B cell (primary cell): ENCODE data around the gene ORMDL3. TPM values are rescaled to one million over a fixed set of nuclear protein-coding genes. Genes with fewer than 3 reads are reported as not detected.

Experiments
- ATAC-seq: fragments of 200-7000 bp; cut with Tn5 transposase; one replicate; pipeline ENCODE4 v1.10.0; 2021; ENCODE audit warnings: low read depth, mild to moderate bottlenecking, moderate number of reproducible peaks, moderate library complexity
- CTCF ChIA-PET: fragments of 350-600 bp; sonication (Branson Sonifier 250); formaldehyde crosslinking; loops from one replicate; lab custom pipeline; 2021; ENCODE audit warnings: antibody characterized with exemption, inconsistent platforms; lab: Charles Lee
- POLR2A ChIA-PET: fragments of 350-600 bp; sonication (Branson Sonifier 250); formaldehyde crosslinking; loops from one replicate; lab custom pipeline; 2021; ENCODE audit warnings: antibody characterized with exemption; lab: Charles Lee
- DNase-seq: peaks from one replicate; pipeline ENCODE4 v3.0.0; 2013
- H2AFZ ChIP-seq: 2 replicates; pipeline ENCODE4 v1.6.1; 2012; ENCODE audit warnings: mild to moderate bottlenecking, low read depth, low read length; ENCODE audit not compliant: insufficient read depth, poor library complexity, severe bottlenecking
- H3K27ac ChIP-seq, 2 donors: 1 replicate in 1 of 2; 2 replicates in 1 of 2; pipeline ENCODE4 v1.5.1; 2012 to 2013; ENCODE audit warnings: low read length in 2 of 2, mild to moderate bottlenecking in 2 of 2, moderate library complexity in 1 of 2
- H3K27me3 ChIP-seq, 4 experiments: fragments of 200-600 bp in 1 of 4; sonication (generic) in 1 of 4; replicated peaks in 1 of 4; 1 replicate in 2 of 4; 2 replicates in 2 of 4; pipeline versions ENCODE4 v1.6.1 to v1.7.0; 2013 to 2016; ENCODE audit warnings: low read length in 3 of 4, mild to moderate bottlenecking in 2 of 4, mixed read lengths in 1 of 4, moderate library complexity in 1 of 4; ENCODE audit not compliant: insufficient read depth in 4 of 4, control insufficient read depth in 3 of 4; ENCODE audit errors: control extremely low read depth in 1 of 4
- H3K36me3 ChIP-seq, 2 experiments: replicated peaks in 1 of 2; 1 replicate in 1 of 2; 2 replicates in 1 of 2; pipeline versions ENCODE4 v1.6.1 to v1.7.1; 2013; ENCODE audit warnings: low read length in 1 of 2; ENCODE audit not compliant: insufficient read depth in 2 of 2, control insufficient read depth in 1 of 2; ENCODE audit errors: control extremely low read depth in 1 of 2, extremely low read depth in 1 of 2
- H3K4me1 ChIP-seq, 2 donors: fragments of 200-600 bp in 1 of 2; sonication (generic) in 1 of 2; 1 replicate in 1 of 2; 2 replicates in 1 of 2; pipeline versions ENCODE4 v1.5.1 to v1.6.1; 2013 to 2017; ENCODE audit warnings: low read length in 2 of 2; ENCODE audit not compliant: control insufficient read depth in 2 of 2, insufficient read depth in 2 of 2
- H3K4me2 ChIP-seq: replicated peaks from 2 replicates; pipeline ENCODE3; 2012; ENCODE audit warnings: mild to moderate bottlenecking, low read depth, low read length; ENCODE audit not compliant: poor library complexity, severe bottlenecking
- H3K4me3 ChIP-seq, 5 experiments: fragments of 200-600 bp in 1 of 5; sonication (generic) in 1 of 5; 1 replicate in 3 of 5; 2 replicates in 2 of 5; pipeline versions ENCODE4 v1.5.1 to v1.7.0; 2011 to 2016; ENCODE audit warnings: low read length in 4 of 5, mild to moderate bottlenecking in 4 of 5, low read depth in 2 of 5, control low read depth in 1 of 5, moderate library complexity in 1 of 5; ENCODE audit not compliant: insufficient read depth in 1 of 5; ENCODE audit errors: control extremely low read depth in 1 of 5, extremely low read depth in 1 of 5
- H3K79me2 ChIP-seq: fragments of 200-600 bp; sonication (generic); one replicate; pipeline ENCODE4 v1.6.0; 2016; ENCODE audit warnings: low read length; ENCODE audit not compliant: control insufficient read depth, insufficient read depth
- H3K9ac ChIP-seq: fragments of 200-600 bp; sonication (generic); 2 replicates; pipeline ENCODE4 v1.6.1; 2017; ENCODE audit warnings: mild to moderate bottlenecking, low read length, moderate library complexity
- H3K9me3 ChIP-seq, 3 donors: one replicate each; pipeline versions ENCODE4 v1.6.1 to v1.7.1; 2013; ENCODE audit warnings: low read length in 2 of 3; ENCODE audit not compliant: control insufficient read depth in 2 of 3, insufficient read depth in 1 of 3; ENCODE audit errors: control extremely low read depth in 1 of 3
- H4K20me1 ChIP-seq: 2 replicates; pipeline ENCODE4 v1.6.0; 2012; ENCODE audit warnings: mild to moderate bottlenecking, low read length; ENCODE audit not compliant: insufficient read depth, control insufficient read depth, poor library complexity, severe bottlenecking
- H3K27ac Mint-ChIP-seq: one replicate; pipeline ENCODE4 v1.8.0; 2021; ENCODE audit warnings: mixed read lengths
- H3K27me3 Mint-ChIP-seq: one replicate; pipeline ENCODE4 v1.8.0; 2021; ENCODE audit warnings: mixed read lengths
- H3K4me1 Mint-ChIP-seq: one replicate; pipeline ENCODE4 v1.8.0; 2021; ENCODE audit warnings: mixed read lengths
- H3K4me3 Mint-ChIP-seq: one replicate; pipeline ENCODE4 v1.8.0; 2021; ENCODE audit warnings: mixed read lengths
- H3K9me3 Mint-ChIP-seq: one replicate; pipeline ENCODE4 v1.8.0; 2022; ENCODE audit warnings: mixed read lengths; ENCODE audit not compliant: insufficient read depth
- EZH2 ChIP-seq: IDR thresholded peaks from 2 replicates; pipeline ENCODE4 v1.6.1; 2012; ENCODE audit warnings: borderline replicate concordance, low read depth, mild to moderate bottlenecking, moderate library complexity, low read length; ENCODE audit not compliant: insufficient read depth, poor library complexity, severe bottlenecking
- WGBS: methylation state at CpG from one replicate; pipeline ENCODE4 v1.1.5; 2013; ENCODE audit warnings: missing lambda C conversion rate; ENCODE audit not compliant: insufficient coverage; 5-methylcytosine and 5-hydroxymethylcytosine counted together
- intact Hi-C: fragments of 100-400 bp; cut with micrococcal nuclease; formaldehyde crosslinking; loops from one replicate; pipeline ENCODE4 v1.10.0; 2022
- polyA plus RNA-seq: library from polyadenylated mRNA; depleted of rRNA; stranded (reverse); fragments of >200 nt; gene quantifications from 2 replicates; pipeline ENCODE4 v1.2.3, GENCODE V29; 2012
- total RNA-seq, 2 donors: library from RNA; stranded (reverse); fragments of 120-200 nt in 1 of 2; gene quantifications; 1 replicate in 1 of 2; 2 replicates in 1 of 2; pipeline versions ENCODE4 v1.2.3 to v1.2.4, GENCODE V29; 2013 to 2022
- TF ChIP-seq, protein P1 (sequence below): fragments of 200-600 bp; IDR thresholded peaks from one replicate; pipeline ENCODE4 v1.8.0; 2022; ENCODE audit warnings: antibody characterized with exemption, mild to moderate bottlenecking

ORMDL3 gene
- total and polyA plus RNA-seq, 2 donors (not counting 1 experiment from before 2014, with no cell fraction given): 51.8 to 90.6 TPM

DNA sequence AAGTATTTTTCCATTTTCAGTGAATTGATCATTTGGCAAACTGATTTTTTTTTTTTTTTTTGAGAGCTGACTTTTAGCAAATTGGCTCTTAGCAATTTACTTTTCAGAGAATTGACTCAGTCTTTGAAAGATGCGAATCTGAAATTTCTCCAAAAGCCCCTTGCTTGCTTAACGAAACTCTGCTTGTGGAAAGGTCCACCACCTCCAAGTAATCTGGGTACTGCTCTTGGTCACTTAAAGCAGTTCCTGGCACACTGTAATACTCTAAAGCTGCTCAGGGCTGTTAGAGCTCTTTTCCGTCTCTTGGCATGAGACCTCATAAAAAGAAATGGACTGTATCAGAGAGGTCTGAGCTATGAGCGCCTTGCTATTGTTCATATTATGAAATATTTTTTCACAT lies 11.8 kb downstream of the ORMDL3 start:
- peaks cover 18% of the 10 kb centered on the region for H3K4me1 Mint-ChIP-seq
- Histone ChIP-seq H3K4me2 (no peak overlapping the region), H3K4me3 (no peak overlapping the region), H3K4me1 (peaks cover 5 to 10% of the 10 kb centered on the region in 2 donors), H3K9me3 (no peaks in the 10 kb centered on the region), H2AFZ (no peak overlapping the region), H3K36me3 (peaks cover 2 to 19% of the 10 kb centered on the region in 2 experiments), H3K9ac (no peak overlapping the region), H3K79me2 (no peaks in the 10 kb centered on the region), H3K27me3 (no peaks in the 10 kb centered on the region), H3K27ac (no peak overlapping the region), H4K20me1 (no peaks in the 10 kb centered on the region)
- 63% methylated on average over 2 of the region's 4 CpGs for WGBS
- H3K4me3 Mint-ChIP-seq: no peak overlapping the region
- no peak overlapping the region for H3K27ac Mint-ChIP-seq
- ATAC-seq: no peak
- intact Hi-C loops: no loop called here
- no peak for DNase-seq
- CTCF ChIA-PET: interaction anchor here (0.7 to 1.0 kb wide), 3 partner anchors 12 to 1305 kb away, joined by 3 to 5 read pairs (median 3); partner anchors contain the start of genes LRRC3C and ORMDL3
- H3K27me3 Mint-ChIP-seq: no peaks in the 10 kb centered on the region
- H3K9me3 Mint-ChIP-seq: no peaks in the 10 kb centered on the region
- POLR2A ChIA-PET: no interaction called here
- TF ChIP-seq, protein P1, sequence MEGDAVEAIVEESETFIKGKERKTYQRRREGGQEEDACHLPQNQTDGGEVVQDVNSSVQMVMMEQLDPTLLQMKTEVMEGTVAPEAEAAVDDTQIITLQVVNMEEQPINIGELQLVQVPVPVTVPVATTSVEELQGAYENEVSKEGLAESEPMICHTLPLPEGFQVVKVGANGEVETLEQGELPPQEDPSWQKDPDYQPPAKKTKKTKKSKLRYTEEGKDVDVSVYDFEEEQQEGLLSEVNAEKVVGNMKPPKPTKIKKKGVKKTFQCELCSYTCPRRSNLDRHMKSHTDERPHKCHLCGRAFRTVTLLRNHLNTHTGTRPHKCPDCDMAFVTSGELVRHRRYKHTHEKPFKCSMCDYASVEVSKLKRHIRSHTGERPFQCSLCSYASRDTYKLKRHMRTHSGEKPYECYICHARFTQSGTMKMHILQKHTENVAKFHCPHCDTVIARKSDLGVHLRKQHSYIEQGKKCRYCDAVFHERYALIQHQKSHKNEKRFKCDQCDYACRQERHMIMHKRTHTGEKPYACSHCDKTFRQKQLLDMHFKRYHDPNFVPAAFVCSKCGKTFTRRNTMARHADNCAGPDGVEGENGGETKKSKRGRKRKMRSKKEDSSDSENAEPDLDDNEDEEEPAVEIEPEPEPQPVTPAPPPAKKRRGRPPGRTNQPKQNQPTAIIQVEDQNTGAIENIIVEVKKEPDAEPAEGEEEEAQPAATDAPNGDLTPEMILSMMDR: no peak
- TF ChIP-seq EZH2: no peak

DNA sequence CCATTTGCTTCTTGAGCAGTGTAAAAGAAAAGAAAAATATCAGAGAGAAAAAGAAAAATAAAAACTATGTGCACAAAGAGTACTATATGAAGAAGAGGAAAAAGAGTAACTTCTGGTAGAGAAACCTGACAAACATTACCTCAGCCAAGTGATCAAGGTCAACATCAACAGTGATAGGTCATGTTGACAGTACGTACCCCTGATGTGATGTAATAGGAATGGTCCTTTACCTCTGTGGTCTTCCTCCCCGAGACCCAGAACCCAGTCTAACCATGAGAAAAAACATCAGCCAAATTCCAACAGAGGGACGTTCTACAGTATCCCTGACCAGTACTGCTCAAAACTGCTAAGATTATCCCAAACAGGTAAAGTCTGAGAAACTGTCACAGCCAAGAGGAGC lies 13.4 kb downstream of the ORMDL3 start:
- no peak for TF ChIP-seq EZH2
- TF ChIP-seq, protein P1: no peak
- peaks cover 2 to 18% of the 10 kb centered on the region in 2 experiments for H3K36me3 ChIP-seq
- no peak for ATAC-seq
- Mint-ChIP-seq H3K27me3 (no peaks in the 10 kb centered on the region), H3K9me3 (no peaks in the 10 kb centered on the region), H3K4me3 (no peak overlapping the region), H3K27ac (no peak overlapping the region), H3K4me1 (peaks cover 9% of the 10 kb centered on the region)
- ChIA-PET POLR2A (no interaction called here), CTCF (interaction anchor here (0.6 kb wide), 1 partner anchor 26 kb away, joined by 3 read pairs; no protein-coding TSS in a partner anchor)
- no peak overlapping the region for H3K4me2 ChIP-seq
- H3K27me3 ChIP-seq: no peaks in the 10 kb centered on the region
- no peaks in the 10 kb centered on the region for H4K20me1 ChIP-seq
- H3K4me1 ChIP-seq: peaks cover 5% of the 10 kb centered on the region in 2 donors
- no peak overlapping the region for H2AFZ ChIP-seq
- intact Hi-C loops: no loop called here
- H3K79me2 ChIP-seq: no peaks in the 10 kb centered on the region
- H3K9me3 ChIP-seq: no peaks in the 10 kb centered on the region
- DNase-seq: no peak
- WGBS: 100% methylated on average over 1 of the region's 3 CpGs
- H3K27ac ChIP-seq: no peak overlapping the region
- no peak overlapping the region for H3K4me3 ChIP-seq
- no peak overlapping the region for H3K9ac ChIP-seq
